OCI-LY1 (cell line): ENCODE data around the gene RPS6KA2.

Experiments
- EZH2 ChIP-seq: fragments of 200-600 bp; sonication (generic), shearing (Covaris generic); IDR thresholded peaks from 2 replicates; pipeline ENCODE4 v1.8.0; 2017; ENCODE audit warnings: borderline replicate concordance, mixed run types, mild to moderate bottlenecking, antibody characterized with exemption, low read length, moderate library complexity, mixed read lengths
- TF ChIP-seq, protein P1 (sequence below): fragments of 200-600 bp; sonication (generic), shearing (Covaris generic); IDR thresholded peaks from 2 replicates; pipeline ENCODE4 v1.5.1; 2017; ENCODE audit warnings: mild to moderate bottlenecking, antibody characterized with exemption, low read length, moderate library complexity, mixed read lengths

DNA sequence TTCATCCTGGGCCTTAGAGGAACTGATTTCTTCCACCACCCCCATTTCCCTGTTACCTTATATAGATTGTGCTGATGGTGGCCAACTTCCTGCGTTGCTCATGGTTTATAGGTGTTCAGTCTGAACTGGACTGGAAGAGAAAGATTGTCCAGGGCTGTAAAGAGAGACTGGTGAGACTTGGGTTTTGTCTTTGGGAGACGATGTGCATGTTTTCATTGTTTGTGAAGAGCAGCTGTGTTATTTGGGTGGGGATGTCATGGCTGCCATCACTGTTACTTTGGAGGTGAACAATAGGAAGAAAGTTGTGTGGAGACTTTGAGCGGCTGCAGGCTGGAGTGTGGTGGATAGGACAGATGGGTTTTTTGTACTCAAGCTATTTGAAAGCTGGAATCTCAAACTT is 228.7 kb downstream of the RPS6KA2 start:
- TF ChIP-seq, protein P1, sequence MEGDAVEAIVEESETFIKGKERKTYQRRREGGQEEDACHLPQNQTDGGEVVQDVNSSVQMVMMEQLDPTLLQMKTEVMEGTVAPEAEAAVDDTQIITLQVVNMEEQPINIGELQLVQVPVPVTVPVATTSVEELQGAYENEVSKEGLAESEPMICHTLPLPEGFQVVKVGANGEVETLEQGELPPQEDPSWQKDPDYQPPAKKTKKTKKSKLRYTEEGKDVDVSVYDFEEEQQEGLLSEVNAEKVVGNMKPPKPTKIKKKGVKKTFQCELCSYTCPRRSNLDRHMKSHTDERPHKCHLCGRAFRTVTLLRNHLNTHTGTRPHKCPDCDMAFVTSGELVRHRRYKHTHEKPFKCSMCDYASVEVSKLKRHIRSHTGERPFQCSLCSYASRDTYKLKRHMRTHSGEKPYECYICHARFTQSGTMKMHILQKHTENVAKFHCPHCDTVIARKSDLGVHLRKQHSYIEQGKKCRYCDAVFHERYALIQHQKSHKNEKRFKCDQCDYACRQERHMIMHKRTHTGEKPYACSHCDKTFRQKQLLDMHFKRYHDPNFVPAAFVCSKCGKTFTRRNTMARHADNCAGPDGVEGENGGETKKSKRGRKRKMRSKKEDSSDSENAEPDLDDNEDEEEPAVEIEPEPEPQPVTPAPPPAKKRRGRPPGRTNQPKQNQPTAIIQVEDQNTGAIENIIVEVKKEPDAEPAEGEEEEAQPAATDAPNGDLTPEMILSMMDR, result no peak
- no peak for TF ChIP-seq EZH2
